ENCODE results near the gene PAXX. TPM values are rescaled to one million over a fixed set of nuclear protein-coding genes. Genes with fewer than 3 reads are reported as not detected.

Gene PAXX
- total RNA-seq, 1 experiment from 2014 or later: 64.0 TPM

GRCh38 chr9:136949817-136950655 is 42.2 kb upstream of the PAXX start:
- CTCF ChIA-PET: interaction anchor here (0.6 kb wide), 1 partner anchor 26 kb away, joined by 10 read pairs; no protein-coding TSS in a partner anchor
- in situ Hi-C loops (cut with HindIII; ENCODE audit: low pct_unique_long_range_greater_than_20kb, low sequenced_read_pairs): no loop called here
- POLR2A ChIA-PET: no interaction called here

DNA sequence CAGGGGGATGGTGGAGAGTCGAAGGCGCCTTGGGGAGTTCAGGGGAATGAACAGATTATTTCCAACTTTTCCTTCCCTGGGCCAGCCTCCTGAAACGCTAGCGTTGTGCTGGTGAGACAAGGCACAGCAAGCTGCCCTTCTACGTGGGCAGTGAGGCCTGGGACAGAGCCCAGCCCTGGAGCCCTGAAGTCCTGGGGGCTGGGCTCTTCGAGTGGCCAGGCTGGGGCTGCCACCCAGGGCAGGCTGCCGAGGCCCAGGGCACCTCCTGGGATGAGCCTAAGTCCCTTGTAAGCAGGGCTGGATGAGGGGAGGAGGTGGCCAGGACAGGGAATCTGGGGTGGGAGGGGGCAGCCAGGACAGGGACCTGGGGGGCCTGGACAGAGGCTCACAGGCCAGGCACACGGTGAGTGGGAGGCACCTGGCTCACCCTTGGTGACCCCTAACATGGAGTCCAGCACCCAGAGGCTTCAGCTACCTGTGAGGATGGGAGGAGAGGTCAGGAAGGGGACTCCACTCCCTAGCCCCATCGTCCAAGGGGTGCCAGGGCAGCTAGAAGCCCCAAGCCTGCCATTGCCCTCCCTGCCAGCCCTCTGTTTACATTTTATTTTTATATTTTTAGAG is 41.5 kb upstream of the PAXX start:
- intact Hi-C loops (cut with micrococcal nuclease; ENCODE audit: unreplicated experiment) (no loop called here), in situ Hi-C loops (cut with HindIII; ENCODE audit: low pct_unique_long_range_greater_than_20kb, low sequenced_read_pairs) (no loop called here)
- CTCF ChIA-PET: interaction anchor here (0.6 kb wide), 1 partner anchor 14 kb away, joined by 6 read pairs; no protein-coding TSS in a partner anchor
- BruUV-seq (replicated peaks): no TSS peak
- Histone ChIP-seq H3K9me3 (ENCODE audit: control insufficient read depth, insufficient read depth, low read depth, low read length) (no peaks in the 10 kb centered on the region), H3K27ac (ENCODE audit: low read length) (peak overlapping the region; percentile 87), H3K27me3 (ENCODE audit: control insufficient read depth, insufficient read depth, low read length) (no peaks in the 10 kb centered on the region), H3K36me3 (ENCODE audit: control insufficient read depth, insufficient read depth, low read length) (no peaks in the 10 kb centered on the region; the same call in 1 of the 2 replicates), H3K4me1 (ENCODE audit: control insufficient read depth, insufficient read depth, low read length) (peaks cover 25% of the 10 kb centered on the region), H3K4me3 (ENCODE audit: low read depth in 2 of 2, low read length in 2 of 2) (peak overlapping the region; percentile 48 to 63)
- DNase-seq (ENCODE audit: low read depth, low spot score) (no peak), ATAC-seq (peak; percentile 17)
- POLR2A ChIA-PET: interaction anchor here (0.5 kb wide), 1 partner anchor 111 kb away, joined by 4 read pairs; no protein-coding TSS in a partner anchor
- TF ChIP-seq TCF7L2 (IDR thresholded peaks at IDR 0.05; ENCODE audit: low read depth, low read length) (no peak), SIN3A (IDR thresholded peaks at IDR 0.05; ENCODE audit: borderline replicate concordance, insufficient read depth, low read depth, low read length) (no peak), REST (IDR thresholded peaks at IDR 0.05; ENCODE audit: insufficient read depth in 1 of 2, low read depth in 2 of 2, low read length in 1 of 2) (no peak)
- TF ChIP-seq, protein P1, sequence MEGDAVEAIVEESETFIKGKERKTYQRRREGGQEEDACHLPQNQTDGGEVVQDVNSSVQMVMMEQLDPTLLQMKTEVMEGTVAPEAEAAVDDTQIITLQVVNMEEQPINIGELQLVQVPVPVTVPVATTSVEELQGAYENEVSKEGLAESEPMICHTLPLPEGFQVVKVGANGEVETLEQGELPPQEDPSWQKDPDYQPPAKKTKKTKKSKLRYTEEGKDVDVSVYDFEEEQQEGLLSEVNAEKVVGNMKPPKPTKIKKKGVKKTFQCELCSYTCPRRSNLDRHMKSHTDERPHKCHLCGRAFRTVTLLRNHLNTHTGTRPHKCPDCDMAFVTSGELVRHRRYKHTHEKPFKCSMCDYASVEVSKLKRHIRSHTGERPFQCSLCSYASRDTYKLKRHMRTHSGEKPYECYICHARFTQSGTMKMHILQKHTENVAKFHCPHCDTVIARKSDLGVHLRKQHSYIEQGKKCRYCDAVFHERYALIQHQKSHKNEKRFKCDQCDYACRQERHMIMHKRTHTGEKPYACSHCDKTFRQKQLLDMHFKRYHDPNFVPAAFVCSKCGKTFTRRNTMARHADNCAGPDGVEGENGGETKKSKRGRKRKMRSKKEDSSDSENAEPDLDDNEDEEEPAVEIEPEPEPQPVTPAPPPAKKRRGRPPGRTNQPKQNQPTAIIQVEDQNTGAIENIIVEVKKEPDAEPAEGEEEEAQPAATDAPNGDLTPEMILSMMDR (IDR thresholded peaks at IDR 0.05): no peak

More at GRCh38 chr9:136949817-136950655, 42.2 kb upstream of the PAXX start:
- Histone ChIP-seq H3K4me3 (ENCODE audit: low read depth in 2 of 2, low read length in 2 of 2) (peak overlapping the region; percentile 48 to 63), H3K4me1 (ENCODE audit: control insufficient read depth, insufficient read depth, low read length) (peaks cover 30% of the 10 kb centered on the region), H3K36me3 (ENCODE audit: control insufficient read depth, insufficient read depth, low read length) (no peaks in the 10 kb centered on the region; the same call in 1 of the 2 replicates), H3K27ac (ENCODE audit: low read length) (peak overlapping the region; percentile 87), H3K9me3 (ENCODE audit: control insufficient read depth, insufficient read depth, low read depth, low read length) (no peaks in the 10 kb centered on the region), H3K27me3 (ENCODE audit: control insufficient read depth, insufficient read depth, low read length) (no peaks in the 10 kb centered on the region)
- DNase-seq (ENCODE audit: low read depth, low spot score): peak; percentile 46
- TF ChIP-seq SIN3A (IDR thresholded peaks at IDR 0.05; ENCODE audit: borderline replicate concordance, insufficient read depth, low read depth, low read length): peak; percentile 10; the same call in 1 of the 2 replicates
- no peak for TF ChIP-seq TCF7L2 (IDR thresholded peaks at IDR 0.05; ENCODE audit: low read depth, low read length)
- TF ChIP-seq, protein P1 (IDR thresholded peaks at IDR 0.05): no peak
- TF ChIP-seq REST (IDR thresholded peaks at IDR 0.05; ENCODE audit: insufficient read depth in 1 of 2, low read depth in 2 of 2, low read length in 1 of 2): no peak
- peak; percentile 61 for TF ChIP-seq POLR2AphosphoS5 (IDR thresholded peaks at IDR 0.05; ENCODE audit: low read depth, low read length)
- no TSS peak for BruUV-seq (replicated peaks)
- intact Hi-C loops (cut with micrococcal nuclease; ENCODE audit: unreplicated experiment): loop anchor here (10.0 kb wide), 1 partner anchor 85 kb away; the partner anchor contains the start of gene FUT7
- peak; percentile 87 for ATAC-seq

Data from Panc1 (cell line).